Activated naive CD4-positive, alpha-beta T cell treated with anti-CD3 and anti-CD28 coated beads, Interleukin-2, amount 50 U/mL, for 24 hours (primary cell): Measurements from ENCODE around the gene NR2C2AP.
"Not testable (repeated sequence)": the region's sequence is repeated elsewhere in the genome, so short reads cannot be mapped to it uniquely, and the experiment has no call there.

Experiments
- H3K27ac Mint-ChIP-seq: one replicate; pipeline ENCODE4 v1.8.0; 2021; ENCODE audit warnings: mild to moderate bottlenecking, mixed read lengths
- H3K27me3 Mint-ChIP-seq: one replicate; pipeline ENCODE4 v1.8.0; 2021; ENCODE audit warnings: mixed read lengths
- H3K36me3 Mint-ChIP-seq: one replicate; pipeline ENCODE4 v1.8.0; 2021; ENCODE audit warnings: mixed read lengths
- H3K4me1 Mint-ChIP-seq: one replicate; pipeline ENCODE4 v1.8.0; 2021; ENCODE audit warnings: mixed read lengths
- H3K4me3 Mint-ChIP-seq: one replicate; pipeline ENCODE4 v1.8.0; 2021; ENCODE audit warnings: mild to moderate bottlenecking, mixed read lengths
- H3K9me3 Mint-ChIP-seq: one replicate; pipeline ENCODE4 v1.8.0; 2021; ENCODE audit warnings: mixed read lengths

Gene NR2C2AP

GRCh38 chr19:19173243-19173642 is 30.0 kb downstream of the NR2C2AP start:
- not testable (repeated sequence) for H3K27ac Mint-ChIP-seq, H3K4me3 Mint-ChIP-seq, H3K36me3 Mint-ChIP-seq, H3K27me3 Mint-ChIP-seq, H3K9me3 Mint-ChIP-seq
- H3K4me1 Mint-ChIP-seq, result peaks cover 19% of the 10 kb centered on the region

- H3K4me1 Mint-ChIP-seq, result peaks cover 19% of the 10 kb centered on the region
- no peaks in the 10 kb centered on the region for H3K36me3 Mint-ChIP-seq
- H3K27ac Mint-ChIP-seq, result no peak overlapping the region
- no peak overlapping the region for H3K4me3 Mint-ChIP-seq
- H3K27me3 Mint-ChIP-seq, result no peaks in the 10 kb centered on the region
- no peaks in the 10 kb centered on the region for H3K9me3 Mint-ChIP-seq
Observed at GRCh38 chr19:19171821-19172532, 31.2 kb downstream of the NR2C2AP start.

- Mint-ChIP-seq H3K27ac (peak overlapping the region; percentile 59), H3K4me3 (peak overlapping the region; percentile 75), H3K27me3 (no peaks in the 10 kb centered on the region), H3K4me1 (peaks cover 19% of the 10 kb centered on the region), H3K36me3 (no peaks in the 10 kb centered on the region), H3K9me3 (no peaks in the 10 kb centered on the region)
Observed at GRCh38 chr19:19170873-19171672, 32.1 kb downstream of the NR2C2AP start.

GRCh38 chr19:19170053-19170872 is 33.0 kb downstream of the NR2C2AP start, which contains the start of gene MEF2B:
Gene MEF2B, minus strand, starts transcription at chr19:19170263. Its CDS starts 19,528 bp downstream, at chr19:19150735.
- peaks cover 19% of the 10 kb centered on the region for H3K4me1 Mint-ChIP-seq

GRCh38 chr19:19169236-19170052 is 33.8 kb downstream of the NR2C2AP start:
- H3K36me3 Mint-ChIP-seq, result no peaks in the 10 kb centered on the region
- peak overlapping the region; percentile 75 for H3K4me3 Mint-ChIP-seq
- H3K27me3 Mint-ChIP-seq, result no peaks in the 10 kb centered on the region
- no peaks in the 10 kb centered on the region for H3K9me3 Mint-ChIP-seq
- peaks cover 19% of the 10 kb centered on the region for H3K4me1 Mint-ChIP-seq
- H3K27ac Mint-ChIP-seq, result no peak overlapping the region

More at GRCh38 chr19:19170053-19170872, 33.0 kb downstream of the NR2C2AP start, which contains the start of gene MEF2B:
- no peaks in the 10 kb centered on the region for H3K27me3 Mint-ChIP-seq
- no peaks in the 10 kb centered on the region for H3K36me3 Mint-ChIP-seq
- H3K9me3 Mint-ChIP-seq, result no peaks in the 10 kb centered on the region
- peak within 1 kb of the TSS; percentile 75 for H3K4me3 Mint-ChIP-seq
- H3K27ac Mint-ChIP-seq, result peak within 1 kb of the TSS; percentile 59

- no peaks in the 10 kb centered on the region for H3K9me3 Mint-ChIP-seq
- H3K27ac Mint-ChIP-seq, result no peak overlapping the region
- H3K4me3 Mint-ChIP-seq, result no peak overlapping the region
- no peaks in the 10 kb centered on the region for H3K27me3 Mint-ChIP-seq
- H3K4me1 Mint-ChIP-seq, result peaks cover 19% of the 10 kb centered on the region
- no peaks in the 10 kb centered on the region for H3K36me3 Mint-ChIP-seq
Observed at GRCh38 chr19:19167612-19168011, 35.6 kb downstream of the NR2C2AP start.

- H3K27ac Mint-ChIP-seq, result no peak overlapping the region
- no peak overlapping the region for H3K4me3 Mint-ChIP-seq
- no peaks in the 10 kb centered on the region for H3K9me3 Mint-ChIP-seq
- H3K4me1 Mint-ChIP-seq, result peaks cover 18% of the 10 kb centered on the region
- H3K27me3 Mint-ChIP-seq, result no peaks in the 10 kb centered on the region
- no peaks in the 10 kb centered on the region for H3K36me3 Mint-ChIP-seq
Observed at GRCh38 chr19:19165396-19165795, 37.8 kb downstream of the NR2C2AP start.

GRCh38 chr19:19162495-19162894 is 40.7 kb downstream of the NR2C2AP start:
- no peaks in the 10 kb centered on the region for H3K9me3 Mint-ChIP-seq
- H3K4me1 Mint-ChIP-seq, result peaks cover 4% of the 10 kb centered on the region
- H3K4me3 Mint-ChIP-seq, result no peak overlapping the region
- H3K27me3 Mint-ChIP-seq, result no peaks in the 10 kb centered on the region
- no peak overlapping the region for H3K27ac Mint-ChIP-seq
- H3K36me3 Mint-ChIP-seq, result no peaks in the 10 kb centered on the region

GRCh38 chr19:19160461-19161035 is 42.7 kb downstream of the NR2C2AP start:
- Mint-ChIP-seq H3K4me3 (no peak overlapping the region), H3K4me1 (peaks cover 4% of the 10 kb centered on the region), H3K27me3 (no peaks in the 10 kb centered on the region), H3K36me3 (peaks cover 5% of the 10 kb centered on the region), H3K9me3 (no peaks in the 10 kb centered on the region), H3K27ac (no peak overlapping the region)

GRCh38 chr19:19159534-19159933 is 43.7 kb downstream of the NR2C2AP start:
- H3K9me3 Mint-ChIP-seq, result no peaks in the 10 kb centered on the region
- H3K4me3 Mint-ChIP-seq, result no peak overlapping the region
- no peak overlapping the region for H3K27ac Mint-ChIP-seq
- peaks cover 4% of the 10 kb centered on the region for H3K4me1 Mint-ChIP-seq
- peaks cover 5% of the 10 kb centered on the region for H3K36me3 Mint-ChIP-seq
- no peaks in the 10 kb centered on the region for H3K27me3 Mint-ChIP-seq

GRCh38 chr19:19157808-19158207 is 45.4 kb downstream of the NR2C2AP start:
- Mint-ChIP-seq H3K27me3 (no peaks in the 10 kb centered on the region), H3K4me1 (peaks cover 4% of the 10 kb centered on the region), H3K36me3 (peaks cover 5% of the 10 kb centered on the region), H3K27ac (no peak overlapping the region), H3K9me3 (no peaks in the 10 kb centered on the region), H3K4me3 (no peak overlapping the region)

- Mint-ChIP-seq H3K27me3 (no peaks in the 10 kb centered on the region), H3K27ac (no peak overlapping the region), H3K36me3 (peaks cover 5% of the 10 kb centered on the region), H3K9me3 (no peaks in the 10 kb centered on the region), H3K4me3 (no peak overlapping the region), H3K4me1 (no peaks in the 10 kb centered on the region)
Observed at GRCh38 chr19:19155495-19156219, 47.6 kb downstream of the NR2C2AP start.

GRCh38 chr19:19154768-19155494 is 48.3 kb downstream of the NR2C2AP start:
- Mint-ChIP-seq H3K27ac (no peak overlapping the region), H3K27me3 (no peaks in the 10 kb centered on the region), H3K4me3 (no peak overlapping the region), H3K36me3 (peaks cover 5% of the 10 kb centered on the region), H3K4me1 (no peaks in the 10 kb centered on the region), H3K9me3 (no peaks in the 10 kb centered on the region)
